H1 (cell line): Measurements from ENCODE around the gene BABAM2. TPM values are rescaled to one million over a fixed set of nuclear protein-coding genes. Genes with fewer than 3 reads are reported as not detected.

Experiments
- CTCF ChIA-PET: fragments of 300-600 bp; sonication (Branson Sonifier 250); formaldehyde crosslinking; loops from one replicate; lab custom pipeline; 2021; ENCODE audit not compliant: partially characterized antibody; lab: Charles Lee
- POLR2A ChIA-PET: fragments of 300-600 bp; sonication (Branson Sonifier 250); formaldehyde crosslinking; loops from one replicate; lab custom pipeline; 2021; ENCODE audit warnings: inconsistent platforms; ENCODE audit not compliant: partially characterized antibody; lab: Charles Lee
- DNase-seq, 2 experiments: peaks; one replicate each; pipeline versions ENCODE4 v3.0.0 to v3.0.0-alpha.2; 2010 to 2022; ENCODE audit warnings: low spot score in 2 of 2, low read depth in 1 of 2, mixed read lengths in 1 of 2
- FAIRE-seq: peaks from 2 replicates; lab custom pipeline; 2011; peaks lifted over from hg19 to GRCh38; lab: Jason Lieb, UNC
- H2AFZ ChIP-seq: 2 replicates; pipeline ENCODE4 v1.8.1; 2012; ENCODE audit warnings: low read length, inconsistent platforms
- H2AK5ac ChIP-seq: 2 replicates; pipeline ENCODE4 v1.6.1; 2013; ENCODE audit warnings: low read depth, low read length
- H2BK120ac ChIP-seq: replicated peaks from 2 replicates; pipeline ENCODE3; 2013; ENCODE audit warnings: low read depth, low read length, inconsistent platforms
- H2BK12ac ChIP-seq: 2 replicates; pipeline ENCODE4 v1.6.1; 2013; ENCODE audit warnings: low read depth, low read length
- H2BK15ac ChIP-seq: 2 replicates; pipeline ENCODE4 v1.6.1; 2013; ENCODE audit warnings: low read length
- H2BK20ac ChIP-seq: 2 replicates; pipeline ENCODE4 v1.6.1; 2013; ENCODE audit warnings: low read length
- H2BK5ac ChIP-seq: 2 replicates; pipeline ENCODE4 v1.6.1; 2013; ENCODE audit warnings: low read depth, low read length
- H3K14ac ChIP-seq: 2 replicates; pipeline ENCODE4 v1.6.1; 2013; ENCODE audit warnings: inconsistent platforms; ENCODE audit not compliant: insufficient read length
- H3K18ac ChIP-seq: 2 replicates; pipeline ENCODE4 v1.6.1; 2013; ENCODE audit warnings: low read length; ENCODE audit errors: extremely low read depth
- H3K23ac ChIP-seq: 2 replicates; pipeline ENCODE4 v1.6.1; 2013; ENCODE audit warnings: inconsistent platforms; ENCODE audit not compliant: insufficient read length
- H3K23me2 ChIP-seq: 2 replicates; pipeline ENCODE4 v1.6.1; 2013; ENCODE audit warnings: low read depth, low read length
- H3K27ac ChIP-seq: 2 replicates; pipeline ENCODE4 v1.6.1; 2011; ENCODE audit warnings: low read depth, low read length, inconsistent platforms
- H3K27me3 ChIP-seq, 4 experiments: replicated peaks in 1 of 4; 1 replicate in 1 of 4; 2 replicates in 3 of 4; pipeline versions ENCODE4 v1.6.1 to v1.8.1; 2011 to 2013; ENCODE audit warnings: low read length in 3 of 4, mild to moderate bottlenecking in 3 of 4, inconsistent platforms in 2 of 4, mixed read lengths in 2 of 4, moderate library complexity in 1 of 4; ENCODE audit not compliant: control insufficient read depth in 3 of 4, insufficient read depth in 3 of 4; ENCODE audit errors: extremely low read depth in 1 of 4
- H3K36me3 ChIP-seq, 4 experiments: 2 replicates each; pipeline versions ENCODE4 v1.6.1 to v1.8.1; 2011 to 2013; ENCODE audit warnings: mild to moderate bottlenecking in 4 of 4, low read length in 3 of 4, moderate library complexity in 2 of 4, control low read depth in 1 of 4, inconsistent platforms in 1 of 4; ENCODE audit not compliant: insufficient read depth in 4 of 4, control insufficient read depth in 2 of 4
- H3K4ac ChIP-seq: replicated peaks from 2 replicates; pipeline ENCODE3; 2013; ENCODE audit warnings: low read length, low read depth, mixed read lengths, inconsistent platforms; ENCODE audit not compliant: insufficient read length
- H3K4me1 ChIP-seq, 4 experiments: replicated peaks in 1 of 4; 1 replicate in 1 of 4; 2 replicates in 3 of 4; pipeline versions ENCODE4 v1.6.1 to v1.8.1; 2011 to 2013; ENCODE audit warnings: low read length in 3 of 4, inconsistent platforms in 2 of 4, mixed read lengths in 1 of 4; ENCODE audit not compliant: insufficient read depth in 4 of 4, control insufficient read depth in 3 of 4
- H3K4me2 ChIP-seq, 2 experiments: 2 replicates each; pipeline versions ENCODE4 v1.6.1 to v1.8.1; 2011 to 2013; ENCODE audit warnings: low read depth in 2 of 2, low read length in 2 of 2, control low read depth in 1 of 2, inconsistent platforms in 1 of 2, mild to moderate bottlenecking in 1 of 2; ENCODE audit not compliant: insufficient read depth in 1 of 2
- H3K4me3 ChIP-seq, 4 experiments: fragments of 200-600, 300-600 bp in 1 of 4; sonication (generic), shearing (Covaris generic), sonication (Bioruptor Twin) in 1 of 4; 2 replicates each; pipeline versions ENCODE4 v1.5.1 to v1.8.1; 2011 to 2016; ENCODE audit warnings: low read length in 4 of 4, low read depth in 3 of 4, control low read depth in 2 of 4, inconsistent platforms in 2 of 4, mild to moderate bottlenecking in 2 of 4, mixed read lengths in 1 of 4, moderate library complexity in 1 of 4; ENCODE audit not compliant: insufficient read depth in 2 of 4; ENCODE audit errors: extremely low read depth in 1 of 4
- H3K56ac ChIP-seq: replicated peaks from 2 replicates; pipeline ENCODE3; 2013; ENCODE audit warnings: low read depth, mild to moderate bottlenecking, mixed read lengths, low read length, inconsistent platforms; ENCODE audit not compliant: insufficient read length
- H3K79me1 ChIP-seq: 2 replicates; pipeline ENCODE4 v1.6.1; 2013; ENCODE audit warnings: low read depth, low read length, control low read depth
- H3K79me2 ChIP-seq, 2 experiments: 2 replicates each; pipeline versions ENCODE4 v1.6.1 to v1.8.1; 2012 to 2013; ENCODE audit warnings: low read length in 2 of 2, mild to moderate bottlenecking in 2 of 2, inconsistent platforms in 1 of 2; ENCODE audit not compliant: insufficient read depth in 2 of 2, control insufficient read depth in 1 of 2
- H3K9ac ChIP-seq, 4 experiments: replicated peaks in 1 of 4; 1 replicate in 1 of 4; 2 replicates in 3 of 4; pipeline versions ENCODE4 v1.6.1 to v1.8.1; 2011 to 2013; ENCODE audit warnings: low read depth in 3 of 4, low read length in 3 of 4, control low read depth in 2 of 4, mild to moderate bottlenecking in 2 of 4, moderate library complexity in 2 of 4, inconsistent platforms in 1 of 4; ENCODE audit errors: extremely low read depth in 1 of 4
- H3K9me3 ChIP-seq, 2 experiments: 2 replicates each; pipeline versions ENCODE4 v1.6.1 to v1.8.1; 2012 to 2013; ENCODE audit warnings: mild to moderate bottlenecking in 2 of 2, moderate library complexity in 2 of 2, control low read depth in 1 of 2, inconsistent platforms in 1 of 2, low read depth in 1 of 2, low read length in 1 of 2, mixed read lengths in 1 of 2; ENCODE audit not compliant: insufficient read depth in 2 of 2
- H4K20me1 ChIP-seq, 2 experiments: replicated peaks in 1 of 2; 2 replicates each; pipeline versions ENCODE3 to v1.8.1; 2011 to 2013; ENCODE audit warnings: inconsistent platforms in 2 of 2, low read length in 2 of 2, mild to moderate bottlenecking in 1 of 2; ENCODE audit not compliant: insufficient read depth in 2 of 2, control insufficient read depth in 1 of 2
- H4K5ac ChIP-seq: 2 replicates; pipeline ENCODE4 v1.6.1; 2013; ENCODE audit warnings: low read length, low read depth, mixed read lengths, inconsistent platforms; ENCODE audit not compliant: insufficient read length
- H4K8ac ChIP-seq: 2 replicates; pipeline ENCODE4 v1.8.0; 2013; ENCODE audit warnings: mild to moderate bottlenecking, moderate library complexity, low read length, inconsistent platforms; ENCODE audit not compliant: insufficient read depth; ENCODE audit errors: extremely low read depth
- H4K91ac ChIP-seq: replicated peaks from 2 replicates; pipeline ENCODE3; 2013; ENCODE audit warnings: low read length, mixed read lengths, inconsistent platforms; ENCODE audit not compliant: insufficient read length
- BCL11A ChIP-seq, 2 experiments: IDR thresholded peaks; one replicate each; pipeline ENCODE4 v1.6.1; 2011; ENCODE audit warnings: low read depth in 2 of 2, low read length in 2 of 2, mild to moderate bottlenecking in 2 of 2
- CBX8 ChIP-seq: fragments of 300-800, 300-1000 bp; sonication (generic); IDR thresholded peaks from 2 replicates; pipeline ENCODE4 v1.7.1; 2016; ENCODE audit warnings: low read depth, low read length, borderline replicate concordance
- ZNF274 ChIP-seq: IDR thresholded peaks from 2 replicates; pipeline ENCODE4 v1.7.0; 2012; ENCODE audit warnings: low read length, borderline replicate concordance; ENCODE audit errors: extremely low read depth
- WGBS, 2 experiments: shearing (Covaris generic) in 1 of 2; methylation state at CpG; one replicate each; pipeline versions ENCODE4 v1.1.6 to v1.1.7; 2013 to 2015; ENCODE audit warnings: low lambda C conversion rate in 2 of 2, mixed read lengths in 2 of 2, inconsistent platforms in 1 of 2, low coverage in 1 of 2, missing lambda C conversion rate in 1 of 2; ENCODE audit not compliant: insufficient replicate concordance in 2 of 2, insufficient coverage in 1 of 2, insufficient read length in 1 of 2; ENCODE audit errors: extremely low coverage in 1 of 2, missing lambda C conversion rate in 1 of 2; 5-methylcytosine and 5-hydroxymethylcytosine counted together
- polyA plus RNA-seq, 7 experiments: library from polyadenylated mRNA; depleted of rRNA in 3 of 7; stranded (reverse) in 5 of 7; unstranded in 2 of 7; fragments of >200 nt in 5 of 7; fragments of 200-250 nt in 2 of 7; gene quantifications; 1 replicate in 5 of 7; 2 replicates in 1 of 7; 4 replicates in 1 of 7; pipeline versions ENCODE4 v1.2.1 to v1.2.3, GENCODE V29; 2011 to 2013; ENCODE audit warnings: missing spikeins in 2 of 7, mixed read lengths in 2 of 7
- total RNA-seq: library from RNA; stranded (reverse); fragmentation: NEBNext Ultra II Directional; extraction: Animal tissue kit (Norgen Biotek cat#: 25700); gene quantifications from 2 replicates; pipeline ENCODE4 v1.2.1, GENCODE V29; 2021

BABAM2 gene
- total and polyA plus RNA-seq, 2 of the 8 experiments (the other 6 are each of a cell fraction or from before 2014, with no cell fraction given), result 15.8 to 20.9 TPM

- POLR2A ChIA-PET, result no interaction called here
- TF ChIP-seq CBX8, result no peak
- no peak for TF ChIP-seq ZNF274
- no peak for TF ChIP-seq BCL11A (IDR thresholded peaks at IDR 0.05; ENCODE audit: low read depth in 2 of 2, low read length in 2 of 2)
Measured at GRCh38 chr2:28239207-28239606, 348.7 kb downstream of the BABAM2 start.

More at GRCh38 chr2:28239207-28239606, 348.7 kb downstream of the BABAM2 start:
- H2BK5ac ChIP-seq, result no peak overlapping the region
- no peaks in the 10 kb centered on the region for H3K79me1 ChIP-seq
- FAIRE-seq, result no peak
- 84% methylated on average over 1 of the region's 1 CpG; no CpG with 5 or more reads in 1 of the 2 experiments for WGBS, 2 experiments
- CTCF ChIA-PET, result interaction anchor here (1.1 kb wide), 1 partner anchor 79 kb away, joined by 4 read pairs; no protein-coding TSS in a partner anchor
- no peaks in the 10 kb centered on the region for H3K27me3 ChIP-seq
- H3K4me2 ChIP-seq, result no peak overlapping the region
- H2AFZ ChIP-seq, result no peak overlapping the region
- H3K9me3 ChIP-seq, result no peaks in the 10 kb centered on the region
- no peaks in the 10 kb centered on the region for H3K79me2 ChIP-seq
- no peaks in the 10 kb centered on the region; a peak in 1 of 7 replicates for H3K4me1 ChIP-seq
- H3K4me3 ChIP-seq, result no peak overlapping the region
- no peak overlapping the region for H3K9ac ChIP-seq
- no peak overlapping the region for H2AK5ac ChIP-seq
- H3K4ac ChIP-seq, result no peak overlapping the region
- H3K36me3 ChIP-seq, result no peaks in the 10 kb centered on the region
- no peak overlapping the region for H4K5ac ChIP-seq
- DNase-seq, result no peak
- H3K18ac ChIP-seq, result no peak overlapping the region
- H4K20me1 ChIP-seq, result no peaks in the 10 kb centered on the region
- H3K56ac ChIP-seq, result no peak overlapping the region
- no peak overlapping the region for H2BK20ac ChIP-seq
- no peak overlapping the region for H3K23ac ChIP-seq
- no peak overlapping the region for H4K8ac ChIP-seq
- H2BK12ac ChIP-seq, result no peak overlapping the region
- no peak overlapping the region for H4K91ac ChIP-seq
- no peaks in the 10 kb centered on the region for H3K23me2 ChIP-seq
- no peak overlapping the region for H3K27ac ChIP-seq
- H2BK15ac ChIP-seq, result no peak overlapping the region
- H2BK120ac ChIP-seq, result no peak overlapping the region
- H3K14ac ChIP-seq, result no peak overlapping the region
